GM21360 (cell line): ENCODE results near the gene SLC25A40.
"Not testable (repeated sequence)": the region's sequence is repeated elsewhere in the genome, so short reads cannot be mapped to it uniquely, and the experiment has no call there.

ENCODE experiments used
- ATAC-seq: cut with Tn5 transposase; IDR thresholded peaks from one replicate; pipeline ENCODE4 v1.9.1; 2021; ENCODE audit warnings: mild to moderate bottlenecking, moderate library complexity; ENCODE audit not compliant: unreplicated experiment

SLC25A40 gene

DNA sequence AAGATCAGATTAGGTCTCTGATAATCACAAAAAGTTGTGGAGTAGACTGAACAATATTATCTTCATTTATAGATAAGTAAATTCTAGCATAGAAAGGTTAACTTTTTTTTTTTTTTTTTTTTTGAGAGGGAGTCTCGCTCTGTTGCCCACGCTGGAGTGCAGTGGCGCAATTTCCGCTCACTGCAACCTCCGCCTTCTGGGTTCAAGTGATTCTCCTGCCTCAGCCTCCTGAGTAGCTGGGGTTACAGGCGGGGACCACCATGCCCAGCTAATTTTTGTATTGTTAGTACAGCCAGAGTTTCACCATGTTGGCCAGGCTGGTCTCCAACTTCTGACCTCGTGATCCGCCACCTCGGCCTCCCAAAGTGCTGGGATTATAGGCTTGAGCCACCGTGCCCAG is 2.8 kb downstream of the SLC25A40 start:
- ATAC-seq = not testable (repeated sequence)

DNA sequence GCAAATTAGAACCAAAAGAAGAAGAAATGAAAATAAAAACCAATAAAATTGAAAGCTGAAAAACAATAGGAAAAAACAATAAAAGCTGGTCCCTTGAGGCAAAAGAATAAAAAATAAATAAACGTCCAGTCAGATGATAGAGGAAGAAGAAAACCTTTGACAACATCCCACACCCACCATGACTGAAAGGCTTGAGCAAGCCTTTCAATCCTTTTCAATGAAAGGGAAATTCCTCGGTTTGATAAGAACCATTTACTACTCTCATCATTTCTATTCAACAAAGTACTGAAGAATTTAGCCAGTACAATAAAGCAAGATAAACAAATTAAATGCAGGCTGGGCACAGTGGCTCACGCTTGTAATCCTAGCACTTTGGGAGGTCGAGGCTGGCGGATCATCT is 3.8 kb downstream of the SLC25A40 start:
- ATAC-seq = no peak

DNA sequence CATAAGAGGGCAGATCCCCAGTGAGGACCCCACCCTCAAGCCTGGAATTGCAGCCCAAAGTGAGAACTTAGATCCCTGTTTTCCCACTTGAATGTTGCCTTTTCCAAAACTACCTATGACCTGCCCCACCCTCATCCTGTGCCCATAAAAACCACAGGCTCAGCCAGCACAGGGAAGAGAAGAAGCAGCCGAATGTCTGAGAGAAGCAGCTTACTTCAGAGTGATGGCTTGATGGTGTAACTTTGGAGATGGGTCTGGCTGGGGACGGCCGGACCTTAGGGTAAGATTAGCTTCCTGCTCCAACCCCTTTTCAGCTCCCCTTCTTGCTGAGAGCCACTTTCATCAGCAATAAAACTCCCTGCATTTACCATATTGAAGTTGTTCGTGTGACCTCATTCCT is 5.7 kb downstream of the SLC25A40 start:
- ATAC-seq = no peak

DNA sequence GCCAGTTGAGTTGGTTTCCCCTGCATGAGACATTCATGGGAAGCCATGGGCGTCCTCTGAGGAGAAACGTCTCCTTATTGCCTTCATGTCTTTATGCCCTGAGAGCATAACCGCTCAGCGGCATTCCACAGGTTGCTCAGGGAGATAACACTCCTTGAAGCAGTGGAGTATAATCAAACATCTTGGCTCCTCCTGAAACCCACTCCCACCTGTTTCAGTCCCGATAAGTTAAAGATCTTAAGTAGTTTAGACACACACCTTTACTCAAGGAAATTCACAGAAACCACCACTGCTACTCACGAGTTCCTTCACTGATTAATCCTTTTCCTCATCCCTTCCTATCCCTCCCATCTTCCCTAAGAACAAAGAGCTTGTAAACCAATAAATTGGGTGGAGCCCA is 9.6 kb downstream of the SLC25A40 start:
- ATAC-seq = not testable (repeated sequence)

GRCh38 chr7:87866089-87866488 is 10.1 kb downstream of the SLC25A40 start:
- ATAC-seq = no peak

GRCh38 chr7:87858417-87859100 is 17.6 kb downstream of the SLC25A40 start:
- no peak for ATAC-seq

DNA sequence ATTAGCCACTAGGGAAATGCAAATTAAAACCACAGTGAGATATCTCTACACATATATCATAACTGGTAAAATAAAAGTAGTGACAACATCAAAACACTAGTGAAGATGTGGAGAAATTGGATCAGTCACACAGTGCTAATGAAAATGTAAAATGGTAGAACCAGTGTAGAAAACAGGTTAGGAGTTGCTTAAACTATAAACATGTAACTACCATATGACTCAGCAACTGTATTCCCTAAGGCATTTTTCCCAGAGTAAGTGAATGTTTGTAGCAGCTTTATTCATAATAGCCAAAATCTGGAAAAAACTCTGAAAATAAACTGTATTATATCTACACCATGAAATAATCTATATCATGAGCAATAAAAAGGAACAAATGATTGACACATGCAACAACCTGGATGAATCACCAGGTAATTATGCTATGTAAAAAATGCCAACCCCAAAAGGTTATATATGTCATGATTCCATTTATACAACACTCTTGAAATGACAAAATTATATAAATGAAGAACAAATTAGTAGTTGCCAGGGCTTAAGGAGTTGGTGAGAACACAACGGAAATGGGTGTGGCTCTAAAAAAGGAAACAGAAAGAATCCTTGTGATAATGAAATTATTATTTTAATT is 22.8 kb downstream of the SLC25A40 start:
- ATAC-seq = no peak

- ATAC-seq = no peak
Observed at GRCh38 chr7:87852306-87852705, 23.9 kb downstream of the SLC25A40 start.

- ATAC-seq = no peak
Observed at GRCh38 chr7:87850836-87851593, 25.1 kb downstream of the SLC25A40 start.

- no peak for ATAC-seq
Observed at GRCh38 chr7:87837597-87837996, 38.6 kb downstream of the SLC25A40 start.

- ATAC-seq = no peak
Observed at GRCh38 chr7:87833130-87833529, 43.0 kb downstream of the SLC25A40 start.

DNA sequence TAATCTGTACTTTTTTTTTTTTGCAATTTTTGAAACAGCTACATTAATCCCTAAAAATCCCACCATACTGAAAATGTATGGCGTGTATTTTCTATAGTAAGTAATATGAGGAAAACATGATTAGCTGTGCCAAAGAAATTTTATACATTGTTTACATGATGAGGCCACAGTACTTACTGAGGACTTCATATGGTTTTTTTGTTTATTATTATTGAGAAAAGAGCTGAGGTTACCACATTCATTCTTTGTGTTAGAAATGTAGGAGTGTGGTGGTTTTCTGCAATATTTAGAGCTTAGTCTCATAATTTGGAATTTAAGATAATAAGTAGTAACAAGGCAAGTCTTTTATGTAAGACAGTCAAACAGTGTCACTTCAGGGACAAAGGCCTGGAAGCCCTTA is 45.1 kb downstream of the SLC25A40 start:
- ATAC-seq = no peak

- ATAC-seq = not testable (repeated sequence)
Observed at GRCh38 chr7:87828383-87828782, 47.8 kb downstream of the SLC25A40 start.

GRCh38 chr7:87825369-87825768 is 50.8 kb downstream of the SLC25A40 start:
- not testable (repeated sequence) for ATAC-seq

DNA sequence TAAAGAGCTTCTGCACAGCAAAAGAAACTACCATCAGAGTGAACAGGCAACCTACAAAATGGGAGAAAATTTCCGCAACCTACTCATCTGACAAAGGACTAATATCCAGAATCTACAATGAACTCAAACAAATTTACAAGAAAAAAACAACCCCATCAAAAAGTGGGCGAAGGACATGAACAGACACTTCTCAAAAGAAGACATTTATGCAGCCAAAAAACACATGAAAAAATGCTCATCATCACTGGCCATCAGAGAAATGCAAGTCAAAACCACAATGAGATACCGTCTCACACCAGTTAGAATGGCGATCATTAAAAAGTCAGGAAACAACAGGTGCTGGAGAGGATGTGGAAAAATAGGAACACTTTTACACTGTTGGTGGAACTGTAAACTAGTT is 54.1 kb downstream of the SLC25A40 start:
- ATAC-seq = not testable (repeated sequence)

DNA sequence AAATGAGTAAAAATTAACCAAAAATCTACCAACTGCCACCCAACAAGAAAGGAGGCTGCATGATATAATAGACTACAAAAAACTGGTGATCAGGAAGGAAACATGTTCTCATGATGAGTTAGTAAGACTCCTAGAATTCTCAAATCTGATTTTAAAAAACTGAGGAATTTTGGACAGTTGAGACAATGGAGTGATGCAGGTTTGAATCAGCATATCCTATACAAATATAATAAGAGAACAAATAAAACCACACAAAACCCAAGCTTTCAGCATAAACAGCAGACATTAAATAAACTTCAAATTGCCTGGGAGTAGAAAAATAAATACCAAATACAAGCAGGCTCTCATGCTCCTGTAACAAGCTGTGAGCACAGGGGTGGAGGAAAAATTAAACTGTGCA is 57.8 kb downstream of the SLC25A40 start:
- no peak for ATAC-seq

- no peak for ATAC-seq
Observed at GRCh38 chr7:87816389-87816788, 59.8 kb downstream of the SLC25A40 start.

DNA sequence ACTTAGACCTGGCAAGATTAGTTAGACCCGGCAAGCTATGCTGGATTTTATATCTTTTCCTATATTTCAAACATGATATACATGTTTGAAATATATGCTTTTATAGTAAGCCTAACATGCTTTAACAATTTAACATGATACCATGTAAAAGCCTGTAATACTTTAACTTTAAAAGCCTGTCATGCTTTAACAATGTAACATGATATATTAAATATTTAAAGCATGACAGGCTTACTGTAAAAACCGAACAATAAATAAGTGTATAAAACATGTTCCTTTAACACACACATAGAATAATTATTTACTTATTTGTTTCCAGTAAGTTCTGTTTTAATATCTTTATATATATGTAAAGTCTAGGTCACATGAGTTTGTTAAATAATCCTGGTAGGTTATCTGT is 65.4 kb downstream of the SLC25A40 start:
- no peak for ATAC-seq

GRCh38 chr7:87810130-87810529 is 66.0 kb downstream of the SLC25A40 start:
- ATAC-seq = no peak

DNA sequence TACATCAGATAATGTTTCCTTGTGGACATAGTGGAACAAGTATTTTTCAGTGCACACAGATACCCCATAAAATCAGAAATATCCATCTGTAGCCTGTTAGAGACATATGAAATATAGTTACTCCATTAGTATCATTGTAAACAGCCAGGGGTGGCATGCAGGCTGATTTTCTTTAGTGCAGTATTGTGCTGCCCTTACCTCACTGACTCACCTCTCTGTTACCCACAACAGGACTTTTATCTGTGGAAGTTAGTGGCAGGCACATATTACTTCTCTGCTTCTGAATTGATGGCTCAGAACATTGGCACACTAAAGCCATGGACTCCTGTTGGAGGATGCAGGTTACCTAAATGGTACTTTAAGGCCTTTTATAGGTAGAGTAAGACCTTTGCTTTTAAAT is 70.0 kb downstream of the SLC25A40 start:
- ATAC-seq = no peak

DNA sequence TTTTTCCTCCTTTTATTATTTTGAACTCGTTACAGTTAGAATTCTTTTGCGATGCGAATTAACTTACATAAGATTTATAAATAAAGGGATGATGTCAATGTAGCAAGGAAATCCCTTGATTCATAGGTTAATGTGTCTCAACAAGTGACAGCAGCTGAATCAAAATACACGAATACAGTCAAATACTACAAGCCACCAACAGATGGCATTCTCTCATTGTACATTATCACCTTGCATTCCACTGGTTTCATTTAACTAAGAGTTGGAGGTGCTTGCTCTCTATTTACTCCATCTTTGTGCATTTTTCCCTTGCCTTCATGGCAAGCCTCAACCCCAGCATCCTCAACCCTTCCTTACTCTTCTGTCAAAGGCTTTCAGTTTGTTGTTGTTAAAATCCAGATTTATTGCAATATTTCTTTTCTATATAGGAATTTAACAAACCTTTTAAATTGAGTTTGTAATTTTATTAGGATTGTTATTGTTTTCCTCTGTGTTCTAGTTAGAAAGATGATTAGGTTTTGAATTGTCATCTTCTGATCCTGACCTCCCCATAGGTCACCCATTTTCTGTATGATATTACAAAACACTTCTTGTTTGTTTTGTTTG is 78.3 kb downstream of the SLC25A40 start:
- ATAC-seq = peak; percentile 92

DNA sequence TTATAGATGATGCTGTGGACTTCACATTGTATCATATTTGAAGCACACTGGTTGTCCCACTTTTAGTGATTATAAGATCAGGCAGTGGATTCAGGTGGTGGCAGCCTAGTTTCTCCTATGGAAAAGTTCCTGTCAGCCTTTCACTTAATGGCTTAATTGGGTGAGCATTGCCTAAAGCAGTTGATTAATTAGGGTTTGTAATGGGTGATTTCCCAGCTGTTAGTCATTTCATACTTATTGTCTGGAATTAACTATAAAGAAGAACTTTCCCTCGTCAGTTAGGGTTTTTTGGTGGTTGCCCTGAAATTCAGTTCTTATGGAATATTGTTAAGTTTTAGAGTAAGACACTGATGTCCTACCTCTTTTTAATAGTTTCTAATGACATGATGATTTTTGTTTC is 78.8 kb downstream of the SLC25A40 start:
- ATAC-seq = no peak
